Stomach (tissue), 4 donors: Measurements from ENCODE around the gene MERTK.

Source experiments
- CTCF ChIP-seq, 7 experiments: fragments of 450-650 bp in 4 of 7; fragments of 200-600 bp in 3 of 7; sonication (generic) in 3 of 7; IDR thresholded peaks; one replicate each; pipeline ENCODE4 v1.5.1; 2016 to 2019; ENCODE audit warnings: antibody characterized with exemption in 7 of 7, control low read depth in 2 of 7, mild to moderate bottlenecking in 1 of 7
- EP300 ChIP-seq: sonication (generic); formaldehyde crosslinking; IDR thresholded peaks from one replicate; pipeline ENCODE4 v1.6.1; 2017; ENCODE audit warnings: antibody characterized with exemption
- POLR2A ChIP-seq, 4 donors: fragments of 450-650 bp; IDR thresholded peaks; one replicate each; pipeline ENCODE4 v1.6.1; 2016; ENCODE audit warnings: antibody characterized with exemption in 4 of 4, control low read depth in 2 of 4, mild to moderate bottlenecking in 1 of 4, moderate library complexity in 1 of 4
- POLR2AphosphoS5 ChIP-seq, 3 donors: sonication (generic); formaldehyde crosslinking; IDR thresholded peaks; one replicate each; pipeline ENCODE4 v1.6.1; 2016; ENCODE audit warnings: antibody characterized with exemption in 3 of 3

- TF ChIP-seq CTCF (IDR thresholded peaks at IDR 0.05) (no peak), POLR2A (IDR thresholded peaks at IDR 0.05) (no peak), POLR2AphosphoS5 (IDR thresholded peaks at IDR 0.05) (no peak), EP300 (no peak)
These were observed 26.3 kb downstream of the MERTK start for GRCh38 chr2:111924617-111925107.
